ENCODE results near the gene FAM83C. TPM values are rescaled to one million over a fixed set of nuclear protein-coding genes. Genes with fewer than 3 reads are reported as not detected.

Gene FAM83C
- total and polyA plus RNA-seq, 10 of the 15 experiments (the other 5 are each of a cell fraction or from before 2014, with no cell fraction given) = not detected

DNA sequence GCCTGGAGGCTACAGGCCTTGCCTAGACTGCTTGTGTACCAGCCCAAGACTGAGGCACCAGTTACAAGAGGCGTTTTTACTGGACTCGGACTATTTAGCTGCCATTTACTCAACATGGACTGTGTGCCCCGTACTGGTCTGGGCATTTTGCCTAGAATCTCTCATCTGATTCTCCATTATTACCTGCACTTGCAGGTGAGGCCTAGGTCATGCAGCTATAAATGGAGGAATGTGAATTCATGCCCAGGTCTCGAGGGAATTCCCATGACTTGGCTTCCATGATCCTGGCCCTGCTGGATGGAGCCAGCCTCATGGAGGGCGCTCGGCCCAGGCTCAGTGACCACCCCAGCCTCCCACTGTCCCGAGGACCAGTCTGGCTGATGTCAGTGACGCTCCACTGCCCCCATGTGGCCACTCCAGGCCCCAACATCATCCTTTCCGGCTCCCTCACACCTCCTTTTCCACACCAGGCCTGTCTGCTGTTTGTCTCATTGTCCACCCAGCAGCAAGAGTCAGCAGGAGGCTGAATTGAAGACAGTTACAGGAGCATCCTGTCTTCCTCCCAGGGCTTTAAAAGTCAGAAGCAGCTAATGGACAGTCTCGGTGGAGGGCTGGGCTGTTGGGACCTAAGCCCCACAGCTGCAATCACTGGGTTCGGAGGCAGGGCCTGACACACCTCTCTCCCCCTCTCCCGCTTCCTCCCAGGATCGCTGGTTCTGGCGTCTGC lies 23.0 kb downstream of the FAM83C start:
- H3K4me1 ChIP-seq (ENCODE audit: control insufficient read depth, insufficient read depth, low read length) = no peaks in the 10 kb centered on the region
- no peak overlapping the region for H3K4me2 ChIP-seq (ENCODE audit: control insufficient read depth, insufficient read depth)
- 53% methylated on average over 14 of the region's 14 CpGs for WGBS (ENCODE audit: insufficient coverage, insufficient replicate concordance, low lambda C conversion rate, missing lambda C conversion rate)
- no peak overlapping the region for H3K27ac ChIP-seq (ENCODE audit: control insufficient read depth, insufficient read depth)
- ChIA-PET SMC1A (ENCODE audit: uncharacterized antibody, unreplicated experiment) (interaction anchor here (0.9 to 1.4 kb wide), 5 partner anchors 123 to 174 kb away, joined by 4 to 8 read pairs (median 6); partner anchors contain the start of gene EDEM2), CTCF (interaction anchor here (0.6 to 9.6 kb wide), 15 partner anchors 8 to 1112 kb away, joined by 3 to 98 read pairs (median 3); partner anchors contain the start of genes EDEM2 and MMP24OS), POLR2A (interaction anchor here (0.6 kb wide), 1 partner anchor 1160 kb away, joined by 5 read pairs; no protein-coding TSS in a partner anchor), RAD21 (ENCODE audit: unreplicated experiment) (interaction anchor here (0.6 to 2.0 kb wide), 3 partner anchors 124 to 563 kb away, joined by 3 to 14 read pairs (median 3); no protein-coding TSS in a partner anchor)
- H3K27me3 ChIP-seq (replicated peaks in 1 of 2; ENCODE audit: control insufficient read depth in 2 of 2, insufficient read depth in 2 of 2, low read length in 1 of 2) = no peaks in the 10 kb centered on the region
- in situ Hi-C loops (cut with MboI) (loop anchor here (5.0 to 25.0 kb wide), 2 partner anchors 122 to 432 kb away; partner anchors contain the start of genes EDEM2 and NCOA6), intact Hi-C loops (cut with micrococcal nuclease; ENCODE audit: unreplicated experiment) (loop anchor here (1.0 to 5.0 kb wide), 3 partner anchors 124 to 435 kb away; no protein-coding TSS in a partner anchor)
- BruUV-seq (replicated peaks) = no TSS peak
- ATAC-seq = peak; percentile 96
- DNase-seq (ENCODE audit: low read depth, low spot score) = no peak
- H3K9me3 ChIP-seq (replicated peaks; ENCODE audit: control insufficient read depth, insufficient read depth, low read length) = no peaks in the 10 kb centered on the region
- H2AFZ ChIP-seq (ENCODE audit: control insufficient read depth, low read depth, low read length) = no peak overlapping the region
- peak; percentile 54; the same call in 1 of the 2 replicates for TF ChIP-seq SMC3 (IDR thresholded peaks at IDR 0.05; ENCODE audit: borderline replicate concordance, low read length)
- TF ChIP-seq NR2F1 (conservative IDR thresholded peaks at IDR 0.05) = no peak
- TF ChIP-seq BACH1 (IDR thresholded peaks at IDR 0.05; ENCODE audit: borderline replicate concordance) = peak; percentile 51; the same call in 1 of the 2 replicates
- TF ChIP-seq PML (IDR thresholded peaks at IDR 0.05; ENCODE audit: low read length) = no peak
- 0 out of 3 replicates have a peak, but pooled peaks have one; percentile 39 for TF ChIP-seq POU2F2 (IDR thresholded peaks at IDR 0.05; ENCODE audit: borderline replicate concordance, low read depth, low read length)
- TF ChIP-seq TAF1 (IDR thresholded peaks at IDR 0.05; ENCODE audit: borderline replicate concordance, low read depth, low read length) = no peak
- TF ChIP-seq IRF4 (IDR thresholded peaks at IDR 0.05; ENCODE audit: low read depth, low read length) = no peak
- TF ChIP-seq FOS (IDR thresholded peaks at IDR 0.05; ENCODE audit: borderline replicate concordance, extremely low read depth, insufficient read length) = no peak
- peak; percentile 76 for TF ChIP-seq RAD21 (IDR thresholded peaks at IDR 0.05; ENCODE audit: insufficient read depth, low read depth, low read length)
- TF ChIP-seq RBBP5 (conservative IDR thresholded peaks at IDR 0.05) = no peak
- peak; percentile 78 to 83 (median 82) for TF ChIP-seq CTCF (IDR thresholded peaks at IDR 0.05 in 2 of 3, conservative IDR thresholded peaks at IDR 0.05 in 1 of 3; ENCODE audit: control insufficient read depth in 2 of 3, extremely low read depth in 1 of 3, insufficient read depth in 1 of 3, low read depth in 3 of 3, low read length in 3 of 3)
- TF ChIP-seq, protein P1, sequence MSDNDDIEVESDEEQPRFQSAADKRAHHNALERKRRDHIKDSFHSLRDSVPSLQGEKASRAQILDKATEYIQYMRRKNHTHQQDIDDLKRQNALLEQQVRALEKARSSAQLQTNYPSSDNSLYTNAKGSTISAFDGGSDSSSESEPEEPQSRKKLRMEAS (IDR thresholded peaks at IDR 0.05; ENCODE audit: low read depth, low read length) = no peak
- no peak for TF ChIP-seq TBL1XR1 (IDR thresholded peaks at IDR 0.05; ENCODE audit: low read depth, low read length)
- H3K79me2 ChIP-seq (ENCODE audit: control insufficient read depth, insufficient read depth, low read length) = no peaks in the 10 kb centered on the region
- no peak overlapping the region for H3K4me3 ChIP-seq
- H3K9ac ChIP-seq (ENCODE audit: control insufficient read depth, insufficient read depth, low read length) = no peak overlapping the region
- peak; percentile 65 for FAIRE-seq
- no peaks in the 10 kb centered on the region for H3K36me3 ChIP-seq (ENCODE audit: control insufficient read depth in 2 of 2, insufficient read depth in 2 of 2, low read length in 1 of 2)
- H4K20me1 ChIP-seq (ENCODE audit: control insufficient read depth, insufficient read depth) = no peaks in the 10 kb centered on the region
